ENCODE measurements around the gene SORCS3. TPM values are rescaled to one million over a fixed set of nuclear protein-coding genes. Genes with fewer than 3 reads are reported as not detected.
A peak's percentile ranks its signal among the peaks of the same experiment; 100 is the strongest.

Gene SORCS3
- total RNA-seq, 1 donor from 2014 or later, result not detected

- Histone ChIP-seq H3K36me3 (ENCODE audit: control insufficient read depth, insufficient read depth, low read length) (no peaks in the 10 kb centered on the region), H3K4me3 (ENCODE audit: low read depth, low read length) (no peak overlapping the region), H3K27me3 (ENCODE audit: control insufficient read depth, insufficient read depth, low read length) (no peaks in the 10 kb centered on the region)
- DNase-seq (ENCODE audit: low read depth), result no peak
- no peak for FAIRE-seq
- TF ChIP-seq CTCF (IDR thresholded peaks at IDR 0.05; ENCODE audit: insufficient read depth, low read length, severe bottlenecking), result no peak
These were observed 643.6 kb downstream of the SORCS3 start for GRCh38 chr10:105284476-105285215.

- no peak overlapping the region for H3K4me3 ChIP-seq (ENCODE audit: low read depth, low read length)
- no peak for TF ChIP-seq CTCF (IDR thresholded peaks at IDR 0.05; ENCODE audit: insufficient read depth, low read length, severe bottlenecking)
- DNase-seq (ENCODE audit: low read depth) (no peak), FAIRE-seq (no peak)
- H3K27me3 ChIP-seq (ENCODE audit: control insufficient read depth, insufficient read depth, low read length), result no peaks in the 10 kb centered on the region
- no peaks in the 10 kb centered on the region for H3K36me3 ChIP-seq (ENCODE audit: control insufficient read depth, insufficient read depth, low read length)
These were observed 646.9 kb downstream of the SORCS3 start for GRCh38 chr10:105288026-105288425.

- no peak for DNase-seq (ENCODE audit: low read depth)
- H3K27me3 ChIP-seq (ENCODE audit: control insufficient read depth, insufficient read depth, low read length), result no peaks in the 10 kb centered on the region
- no peak for FAIRE-seq
These were observed 647.5 kb downstream of the SORCS3 start for GRCh38 chr10:105288613-105289012.

GRCh38 chr10:105291571-105291970 is 650.5 kb downstream of the SORCS3 start:
- no peak for FAIRE-seq
- TF ChIP-seq CTCF (IDR thresholded peaks at IDR 0.05; ENCODE audit: insufficient read depth, low read length, severe bottlenecking), result no peak

More at GRCh38 chr10:105288613-105289012, 647.5 kb downstream of the SORCS3 start:
- no peak for TF ChIP-seq CTCF (IDR thresholded peaks at IDR 0.05; ENCODE audit: insufficient read depth, low read length, severe bottlenecking)
- Histone ChIP-seq H3K4me3 (ENCODE audit: low read depth, low read length) (no peak overlapping the region), H3K36me3 (ENCODE audit: control insufficient read depth, insufficient read depth, low read length) (no peaks in the 10 kb centered on the region)

GRCh38 chr10:105292236-105292635 is 651.1 kb downstream of the SORCS3 start:
- FAIRE-seq (no peak), DNase-seq (ENCODE audit: low read depth) (no peak)
- no peak overlapping the region for H3K4me3 ChIP-seq (ENCODE audit: low read depth, low read length)
- no peaks in the 10 kb centered on the region for H3K36me3 ChIP-seq (ENCODE audit: control insufficient read depth, insufficient read depth, low read length)
- no peaks in the 10 kb centered on the region for H3K27me3 ChIP-seq (ENCODE audit: control insufficient read depth, insufficient read depth, low read length)
- no peak for TF ChIP-seq CTCF (IDR thresholded peaks at IDR 0.05; ENCODE audit: insufficient read depth, low read length, severe bottlenecking)

More at GRCh38 chr10:105291571-105291970, 650.5 kb downstream of the SORCS3 start:
- Histone ChIP-seq H3K27me3 (ENCODE audit: control insufficient read depth, insufficient read depth, low read length) (no peaks in the 10 kb centered on the region), H3K4me3 (ENCODE audit: low read depth, low read length) (no peak overlapping the region), H3K36me3 (ENCODE audit: control insufficient read depth, insufficient read depth, low read length) (no peaks in the 10 kb centered on the region)
- DNase-seq (ENCODE audit: low read depth), result peak; percentile 17

All from bronchial epithelial cell (primary cell).